ENCODE measurements around the gene CPED1.
"Not testable (repeated sequence)": the region's sequence is repeated elsewhere in the genome, so short reads cannot be mapped to it uniquely, and the experiment has no call there.

The CPED1 gene

GRCh38 chr7:121026577-121027111 lies 38.1 kb downstream of the CPED1 start:
- TF ChIP-seq CTCF (IDR thresholded peaks at IDR 0.05; ENCODE audit: low read depth, low read length): no peak
- no peak overlapping the region for H3K4me3 ChIP-seq (ENCODE audit: low read depth, low read length)

GRCh38 chr7:121027761-121028669 lies 39.5 kb downstream of the CPED1 start:
- H3K4me3 ChIP-seq (ENCODE audit: low read depth, low read length): no peak overlapping the region
- TF ChIP-seq CTCF (IDR thresholded peaks at IDR 0.05; ENCODE audit: low read depth, low read length): no peak

GRCh38 chr7:121029302-121029701 lies 40.8 kb downstream of the CPED1 start:
- no peak for TF ChIP-seq CTCF (IDR thresholded peaks at IDR 0.05; ENCODE audit: low read depth, low read length)

GRCh38 chr7:121030308-121030707 lies 41.8 kb downstream of the CPED1 start:
- no peak for TF ChIP-seq CTCF (IDR thresholded peaks at IDR 0.05; ENCODE audit: low read depth, low read length)
- no peak overlapping the region for H3K4me3 ChIP-seq (ENCODE audit: low read depth, low read length)

More at GRCh38 chr7:121029302-121029701, 40.8 kb downstream of the CPED1 start:
- H3K4me3 ChIP-seq (ENCODE audit: low read depth, low read length): no peak overlapping the region

DNA sequence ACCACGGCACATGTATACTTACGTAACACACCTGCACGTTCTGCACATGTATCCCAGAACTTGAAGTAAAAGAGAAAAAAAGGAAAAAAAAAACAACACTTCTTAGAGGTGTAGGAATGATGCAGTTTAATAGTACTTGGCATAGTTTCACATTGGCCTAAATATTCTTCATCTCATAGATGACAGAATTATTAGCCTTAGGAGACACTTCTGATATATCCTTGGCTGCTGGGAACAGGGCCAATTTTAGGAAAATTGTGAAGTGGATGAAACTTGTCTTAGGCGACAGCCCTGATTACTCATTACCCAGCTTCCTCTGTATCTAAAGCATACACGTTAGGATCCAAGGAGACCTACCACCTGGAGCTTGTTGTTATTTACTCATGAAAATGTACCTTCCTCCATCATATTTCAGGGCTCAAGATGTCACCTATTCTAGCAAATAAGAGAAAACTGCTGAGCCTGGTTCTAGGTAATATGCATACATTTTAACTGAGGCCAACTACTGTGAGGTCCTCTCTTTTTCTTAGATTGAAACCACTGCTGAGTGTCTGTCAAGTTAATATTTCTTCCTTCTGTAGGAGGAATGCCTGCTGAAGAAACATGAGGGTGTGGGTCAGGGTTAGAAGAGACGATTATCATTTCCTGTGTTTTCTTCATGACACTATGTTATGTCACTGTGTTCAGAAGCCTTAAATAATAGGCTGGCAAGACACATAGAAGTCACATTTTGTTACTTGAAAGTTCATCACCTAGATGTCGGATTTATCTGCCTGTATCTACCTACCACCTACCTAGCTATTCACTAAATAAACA lies 44.3 kb downstream of the CPED1 start:
- TF ChIP-seq CTCF (IDR thresholded peaks at IDR 0.05; ENCODE audit: low read depth, low read length): no peak
- no peak overlapping the region for H3K4me3 ChIP-seq (ENCODE audit: low read depth, low read length)

- no peak for TF ChIP-seq CTCF (IDR thresholded peaks at IDR 0.05; ENCODE audit: low read depth, low read length)
- H3K4me3 ChIP-seq (ENCODE audit: low read depth, low read length): no peak overlapping the region
Measured at GRCh38 chr7:121034929-121035328, 46.4 kb downstream of the CPED1 start.

DNA sequence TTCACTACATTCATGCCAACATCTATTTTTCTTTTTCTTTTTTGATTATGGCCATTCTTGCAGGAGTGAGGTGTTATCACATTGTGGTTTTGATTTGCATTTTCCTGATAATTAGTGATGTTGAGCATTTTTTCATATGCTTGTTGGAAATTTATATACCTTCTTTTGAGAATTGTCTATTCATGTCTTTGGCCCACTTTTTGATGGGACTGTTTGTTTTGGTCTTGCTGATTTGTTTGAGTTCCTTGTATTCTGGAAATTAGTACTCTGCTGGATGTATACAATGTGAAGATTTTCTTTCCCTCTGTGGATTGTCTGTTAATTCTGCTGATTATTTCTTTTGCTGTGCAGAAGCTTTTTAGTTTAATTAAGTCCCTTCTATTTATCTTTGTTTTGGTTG lies 48.3 kb downstream of the CPED1 start:
- H3K4me3 ChIP-seq (ENCODE audit: low read depth, low read length): not testable (repeated sequence)

DNA sequence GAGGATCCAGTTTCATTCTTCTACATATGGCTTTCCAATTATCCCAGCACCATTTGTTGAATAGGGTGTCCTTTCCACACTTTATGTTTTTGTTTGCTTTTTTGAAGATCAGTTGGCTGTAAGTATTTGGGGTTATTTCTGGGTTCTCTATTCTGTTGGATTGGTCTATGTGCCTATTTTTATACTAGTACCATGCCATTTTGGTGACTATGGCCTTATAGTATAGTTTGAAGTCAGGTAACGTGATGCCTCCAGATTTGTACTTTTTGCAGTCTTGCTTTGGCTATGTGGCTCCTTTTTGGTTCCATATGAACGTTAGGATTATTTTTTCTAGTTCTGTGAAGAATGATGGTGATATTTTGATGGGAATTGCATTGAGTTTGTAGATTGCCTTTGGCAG lies 48.8 kb downstream of the CPED1 start:
- H3K4me3 ChIP-seq (ENCODE audit: low read depth, low read length): not testable (repeated sequence)

Measured in WI38 (cell line).